Adrenal gland (tissue), 12 donors: ENCODE results near the gene GALNT12. TPM values are rescaled to one million over a fixed set of nuclear protein-coding genes. Genes with fewer than 3 reads are reported as not detected.

Experiments
- DNase-seq, 7 donors: peaks; one replicate each; pipeline ENCODE4 v3.0.0-alpha.2; 2019 to 2020
- H3K27ac ChIP-seq, 5 donors: fragments of 200-600 bp; sonication (generic) in 4 of 5; 1 replicate in 3 of 5; 2 replicates in 2 of 5; pipeline versions ENCODE4 v1.5.1 to v1.8.0; 2016 to 2020; ENCODE audit warnings: mild to moderate bottlenecking in 1 of 5
- H3K27me3 ChIP-seq: fragments of 200-600 bp; 2 replicates; pipeline ENCODE4 v1.8.0; 2021
- H3K36me3 ChIP-seq, 2 donors: fragments of 200-600 bp; replicated peaks in 1 of 2; 1 replicate in 1 of 2; 2 replicates in 1 of 2; pipeline versions ENCODE4 v1.5.1 to v1.8.0; 2018 to 2022
- H3K4me1 ChIP-seq, 2 donors: fragments of 200-600 bp; replicated peaks in 1 of 2; 1 replicate in 1 of 2; 2 replicates in 1 of 2; pipeline versions ENCODE4 v1.5.1 to v1.8.0; 2018 to 2021
- H3K4me3 ChIP-seq, 4 donors: fragments of 200-600 bp; sonication (generic) in 3 of 4; one replicate each; pipeline ENCODE4 v1.5.1; 2016 to 2018
- H3K9me3 ChIP-seq, 3 donors: fragments of 200-600 bp; sonication (generic) in 1 of 3; replicated peaks in 1 of 3; 1 replicate in 2 of 3; 2 replicates in 1 of 3; pipeline versions ENCODE4 v1.5.1 to v1.8.0; 2016 to 2021
- POLR2A ChIP-seq, 2 donors: fragments of 450-650 bp; IDR thresholded peaks; one replicate each; pipeline ENCODE4 v1.6.1; 2017; ENCODE audit warnings: antibody characterized with exemption in 2 of 2, mild to moderate bottlenecking in 2 of 2, moderate library complexity in 1 of 2
- WGBS, 4 donors: extraction: QIAGEN DNeasy Blood & Tissue Kit in 2 of 4; methylation state at CpG; one replicate each; pipeline versions ENCODE4 v1.1.5 to v1.1.7; 2013 to 2017; 5-methylcytosine and 5-hydroxymethylcytosine counted together
- intact Hi-C, 2 donors: fragments of 100-400 bp; cut with DNase I; formaldehyde crosslinking; loops; one replicate each; pipeline versions ENCODE4 v1.14.1 to v1.15.0; 2022 to 2023
- polyA plus RNA-seq, 3 donors: library from polyadenylated mRNA; stranded (reverse); fragments of 200-250 nt in 2 of 3; fragments of 350-450 nt in 1 of 3; fragmentation: Illumina TruSeq in 1 of 3; extraction: RNeasy Lipid Tissue Mini Kit (QIAGEN cat#74804) in 1 of 3; gene quantifications; one replicate each; pipeline ENCODE4 v1.2.3, GENCODE V29; 2013 to 2014
- total RNA-seq, 9 donors: library from RNA; depleted of rRNA in 4 of 9; stranded (reverse); fragments of >200 nt in 4 of 9; fragments of 120-200 nt in 1 of 9; fragmentation: NEBNext Ultra II Directional in 1 of 9; extraction: Animal tissue kit (Norgen Biotek cat#: 25700) in 1 of 9; gene quantifications; one replicate each; pipeline versions ENCODE4 v1.1.0 to v1.2.4, GENCODE V29; 2013 to 2023
- TF ChIP-seq, protein P1 (sequence below), 6 experiments: fragments of 450-650 bp in 4 of 6; fragments of 200-600 bp in 2 of 6; sonication (generic) in 1 of 6; IDR thresholded peaks; 1 replicate in 5 of 6; 2 replicates in 1 of 6; pipeline versions ENCODE4 v1.5.1 to v1.8.0; 2016 to 2021; ENCODE audit warnings: antibody characterized with exemption in 6 of 6, mild to moderate bottlenecking in 2 of 6, moderate library complexity in 1 of 6
- donor health status: healthy with polysubstance abuse.
- donor health status: Bipolar disorder and iron deficiency.
- donor health status: DM: yes; HTN: yes; CAD: no.
- donor health status: DM: no; HTN: no; CAD: no.
- donor health status: DM: no; HTN: no; CAD: no.
- donor health status: DM: yes; HTN: yes; CAD: no.

The GALNT12 gene
- total and polyA plus RNA-seq, 12 donors = 1.1 to 20.6 (median 4.2) TPM

DNA sequence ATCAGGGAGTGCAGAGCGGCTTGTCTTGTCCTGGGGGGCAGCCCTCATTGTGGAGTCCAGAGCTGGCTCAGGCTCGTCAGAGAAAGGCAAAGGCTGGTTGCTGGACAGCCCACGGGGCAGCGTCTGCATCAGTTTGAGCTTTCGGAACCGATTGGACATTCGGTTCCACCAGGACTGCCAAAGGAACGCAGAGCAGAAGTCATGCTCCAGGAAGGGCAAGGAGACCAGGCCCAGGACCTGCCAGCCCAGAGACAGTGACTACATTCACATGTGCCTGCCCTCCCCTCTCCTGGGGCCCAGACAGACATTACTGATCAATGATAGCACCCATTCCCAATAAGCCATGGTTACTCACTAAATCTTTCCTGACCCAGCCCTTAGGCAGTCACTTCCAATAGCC, 29.2 kb upstream of the GALNT12 start:
- Histone ChIP-seq H3K4me3 (no peak overlapping the region), H3K4me1 (no peaks in the 10 kb centered on the region), H3K9me3 (no peaks in the 10 kb centered on the region), H3K36me3 (peaks cover 0 to 5% of the 10 kb centered on the region in 2 donors), H3K27me3 (no peaks in the 10 kb centered on the region), H3K27ac (no peak overlapping the region)
- 94 to 95% (median 95%) methylated on average over 6 to 8 of the region's 8 CpGs for WGBS, 4 donors
- DNase-seq = no peak
- intact Hi-C loops = loop anchor here in 1 of 2 donors (5.0 kb wide), 1 partner anchor 461 kb away; no protein-coding TSS in a partner anchor
- TF ChIP-seq, protein P1, sequence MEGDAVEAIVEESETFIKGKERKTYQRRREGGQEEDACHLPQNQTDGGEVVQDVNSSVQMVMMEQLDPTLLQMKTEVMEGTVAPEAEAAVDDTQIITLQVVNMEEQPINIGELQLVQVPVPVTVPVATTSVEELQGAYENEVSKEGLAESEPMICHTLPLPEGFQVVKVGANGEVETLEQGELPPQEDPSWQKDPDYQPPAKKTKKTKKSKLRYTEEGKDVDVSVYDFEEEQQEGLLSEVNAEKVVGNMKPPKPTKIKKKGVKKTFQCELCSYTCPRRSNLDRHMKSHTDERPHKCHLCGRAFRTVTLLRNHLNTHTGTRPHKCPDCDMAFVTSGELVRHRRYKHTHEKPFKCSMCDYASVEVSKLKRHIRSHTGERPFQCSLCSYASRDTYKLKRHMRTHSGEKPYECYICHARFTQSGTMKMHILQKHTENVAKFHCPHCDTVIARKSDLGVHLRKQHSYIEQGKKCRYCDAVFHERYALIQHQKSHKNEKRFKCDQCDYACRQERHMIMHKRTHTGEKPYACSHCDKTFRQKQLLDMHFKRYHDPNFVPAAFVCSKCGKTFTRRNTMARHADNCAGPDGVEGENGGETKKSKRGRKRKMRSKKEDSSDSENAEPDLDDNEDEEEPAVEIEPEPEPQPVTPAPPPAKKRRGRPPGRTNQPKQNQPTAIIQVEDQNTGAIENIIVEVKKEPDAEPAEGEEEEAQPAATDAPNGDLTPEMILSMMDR (IDR thresholded peaks at IDR 0.05) = no peak
- no peak for TF ChIP-seq POLR2A (IDR thresholded peaks at IDR 0.05)

DNA sequence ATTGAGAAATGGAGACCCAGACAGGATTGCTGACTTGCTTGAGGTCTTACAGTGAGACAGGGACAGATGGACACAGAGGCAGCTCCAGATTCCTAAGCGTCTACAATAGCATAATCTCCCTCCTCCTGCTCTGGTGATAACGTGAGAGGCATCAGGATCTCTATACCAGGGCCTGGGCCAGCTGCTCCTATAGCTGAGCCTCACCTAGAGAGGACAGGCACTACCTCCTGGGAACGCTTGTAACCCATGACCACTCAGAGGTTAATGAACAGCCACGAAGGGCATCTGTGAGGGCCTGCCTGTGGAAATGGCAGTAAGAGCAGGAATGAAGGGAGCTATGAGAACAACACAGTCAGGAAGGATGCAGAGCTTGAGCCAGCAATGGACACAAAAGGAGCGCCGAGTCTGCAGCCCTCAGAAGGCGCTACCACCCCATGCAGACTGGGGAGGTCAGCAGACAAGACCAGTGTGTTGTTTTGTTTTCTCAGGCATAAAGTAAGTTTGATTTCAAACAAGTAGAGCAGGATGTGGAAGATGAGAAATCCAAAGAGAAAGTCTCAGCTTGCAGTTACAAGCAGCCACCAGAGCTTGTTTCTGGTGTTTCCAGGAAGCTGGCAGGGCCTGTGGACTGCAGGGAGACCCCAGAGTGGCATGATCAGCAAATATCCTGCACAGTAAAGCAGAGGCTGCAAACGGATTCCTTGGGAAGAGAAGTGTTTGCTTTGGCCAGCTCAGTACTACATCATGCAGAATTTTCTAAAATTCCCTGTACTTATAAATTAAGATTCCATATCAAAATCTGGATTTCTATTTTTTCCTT, 28.5 kb upstream of the GALNT12 start:
- H3K4me1 ChIP-seq = no peaks in the 10 kb centered on the region
- no peak overlapping the region for H3K4me3 ChIP-seq
- H3K27ac ChIP-seq = no peak overlapping the region
- WGBS, 4 donors = 73 to 82% (median 78%) methylated on average over 7 to 8 of the region's 8 CpGs
- TF ChIP-seq POLR2A (IDR thresholded peaks at IDR 0.05) = no peak
- TF ChIP-seq, protein P1 (IDR thresholded peaks at IDR 0.05) = no peak
- no peaks in the 10 kb centered on the region for H3K27me3 ChIP-seq
- H3K36me3 ChIP-seq = no peaks in the 10 kb centered on the region
- no peaks in the 10 kb centered on the region for H3K9me3 ChIP-seq
- intact Hi-C loops = loop anchor here in 1 of 2 donors (5.0 kb wide), 1 partner anchor 462 kb away; no protein-coding TSS in a partner anchor
- DNase-seq = no peak

DNA sequence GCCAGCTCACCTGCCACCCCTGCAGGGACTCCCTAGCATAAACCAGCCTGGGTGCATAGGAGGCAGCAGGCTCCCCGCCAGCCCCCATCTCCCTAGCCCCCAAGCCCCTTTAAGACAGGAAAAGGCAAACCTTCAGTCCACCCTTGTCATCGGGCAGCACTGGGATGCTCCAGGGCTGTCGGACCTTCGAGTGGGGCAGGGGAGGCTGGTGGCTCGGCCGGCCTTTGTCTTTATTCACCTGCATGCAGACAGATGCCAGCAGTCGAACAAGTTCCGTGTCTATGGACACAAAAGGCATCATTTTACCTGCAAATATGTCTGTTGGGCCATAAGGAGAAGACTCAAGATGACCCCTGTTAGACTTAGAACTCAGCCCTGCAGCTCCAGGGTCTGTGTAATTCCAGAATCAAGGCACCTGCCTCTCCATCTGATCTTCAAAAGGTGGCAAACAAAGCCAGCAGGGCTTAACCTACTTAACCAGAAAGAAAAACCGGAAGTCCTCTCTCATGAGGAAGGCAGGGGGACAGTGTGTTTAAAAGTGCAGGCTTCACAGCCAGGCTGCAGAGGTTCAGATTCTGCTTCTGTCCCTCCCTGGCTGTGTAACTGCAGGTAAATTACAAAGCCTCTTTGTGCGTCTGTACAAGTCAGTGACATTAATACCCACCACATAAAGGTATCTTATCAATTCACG, 27.3 kb upstream of the GALNT12 start:
- Histone ChIP-seq H3K27ac (no peak overlapping the region), H3K9me3 (no peaks in the 10 kb centered on the region), H3K4me1 (no peaks in the 10 kb centered on the region), H3K4me3 (no peak overlapping the region), H3K27me3 (no peaks in the 10 kb centered on the region), H3K36me3 (no peaks in the 10 kb centered on the region)
- no peak for TF ChIP-seq POLR2A (IDR thresholded peaks at IDR 0.05)
- TF ChIP-seq, protein P1 (IDR thresholded peaks at IDR 0.05) = no peak
- WGBS, 4 donors = 93 to 98% (median 95%) methylated on average over 11 of the region's 11 CpGs
- DNase-seq = no peak
- intact Hi-C loops = no loop called here

DNA sequence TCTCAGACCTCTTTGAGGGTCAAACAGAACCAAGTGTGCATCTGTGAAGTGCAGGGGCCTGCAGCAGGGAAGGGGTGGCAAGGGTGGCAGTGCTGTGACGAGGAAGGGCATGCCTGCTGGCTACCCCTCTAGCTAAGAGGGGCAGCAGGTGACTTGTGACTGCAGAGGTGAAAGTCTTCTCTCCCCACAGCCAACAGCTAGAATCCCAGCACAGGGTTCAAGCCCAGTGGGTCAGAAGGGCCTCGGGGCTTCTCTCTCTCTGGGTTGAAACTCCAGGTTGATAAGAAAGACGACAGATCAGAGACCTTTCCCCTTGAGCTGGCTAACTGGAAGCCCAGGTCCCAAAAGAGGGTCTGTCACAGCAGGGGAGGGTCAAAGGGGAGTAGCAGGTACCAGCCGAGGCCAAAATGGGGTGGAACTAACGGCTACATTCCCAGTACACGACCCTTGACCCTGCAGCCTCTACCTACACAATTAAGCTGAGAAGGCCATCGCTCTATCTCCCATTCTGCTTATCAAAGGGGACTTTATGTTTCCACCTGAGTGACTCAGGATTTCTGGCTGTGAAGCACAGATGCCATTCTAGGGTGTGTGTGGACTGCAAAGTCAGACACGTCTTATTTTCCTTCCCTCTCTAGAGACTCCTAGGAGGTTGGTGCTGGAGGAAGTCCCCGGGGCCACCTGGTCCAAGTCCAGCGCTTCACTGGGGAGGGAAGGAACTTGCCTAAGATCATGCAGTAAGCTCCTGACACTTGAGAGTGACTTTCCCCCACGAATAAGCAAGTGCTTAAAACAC, 25.7 kb upstream of the GALNT12 start:
- no peak overlapping the region for H3K27ac ChIP-seq
- H3K9me3 ChIP-seq = no peaks in the 10 kb centered on the region
- no peak for DNase-seq
- 88 to 90% (median 88%) methylated on average over 10 to 11 of the region's 11 CpGs for WGBS, 4 donors
- TF ChIP-seq POLR2A (IDR thresholded peaks at IDR 0.05) = no peak
- TF ChIP-seq, protein P1 (IDR thresholded peaks at IDR 0.05) = no peak
- H3K4me3 ChIP-seq = no peak overlapping the region
- H3K4me1 ChIP-seq = no peaks in the 10 kb centered on the region
- H3K27me3 ChIP-seq = no peaks in the 10 kb centered on the region
- intact Hi-C loops = no loop called here
- no peaks in the 10 kb centered on the region for H3K36me3 ChIP-seq
